ENCODE data around the gene HOXD3. TPM values are rescaled to one million over a fixed set of nuclear protein-coding genes. Genes with fewer than 3 reads are reported as not detected.

HOXD3 gene
- total and polyA plus RNA-seq, 9 of the 15 experiments (the other 6 are each of a cell fraction or from before 2014, with no cell fraction given): not detected

GRCh38 chr2:176122683-176123410 lies 34.3 kb upstream of the HOXD3 start, which contains the start of gene HOXD9:
HOXD9 (plus strand) TSS chr2:176122719; CDS start chr2:176122769, 50 bp downstream.
- Histone ChIP-seq H3K27me3 (ENCODE audit: control insufficient read depth in 2 of 2, insufficient read depth in 2 of 2, low read length in 2 of 2) (peaks cover 68 to 71% of the 10 kb centered on the region in 2 experiments), H3K9me3 (replicated peaks; ENCODE audit: control insufficient read depth, insufficient read depth, low read depth, low read length) (no peaks in the 10 kb centered on the region), H3K4me1 (replicated peaks in 1 of 2; ENCODE audit: control insufficient read depth in 2 of 2, insufficient read depth in 2 of 2, low read length in 2 of 2) (peaks cover 0 to 19% of the 10 kb centered on the region in 2 experiments; a peak in 2 of 5 replicates), H3K4me2 (ENCODE audit: insufficient read depth, low read length) (no peak within 1 kb of the TSS), H3K9me1 (ENCODE audit: control insufficient read depth, insufficient read depth, low read length) (no peaks in the 10 kb centered on the region), H3K79me2 (ENCODE audit: control insufficient read depth, insufficient read depth, low read length) (no peaks in the 10 kb centered on the region), H3K36me3 (ENCODE audit: control insufficient read depth, insufficient read depth, low read length) (no peaks in the 10 kb centered on the region), H3K9ac (ENCODE audit: insufficient read depth in 1 of 2, low read depth in 2 of 2, low read length in 2 of 2) (no peak within 1 kb of the TSS), H3K4me3 (no peak within 1 kb of the TSS), H3K27ac (ENCODE audit: extremely low read depth, low read depth, low read length) (no peak within 1 kb of the TSS), H4K20me1 (replicated peaks; ENCODE audit: control insufficient read depth, insufficient read depth, low read length) (peaks cover 6% of the 10 kb centered on the region; the same call in 1 of the 2 replicates), H2AFZ (ENCODE audit: low read depth, low read length) (no peak within 1 kb of the TSS)
- intact Hi-C loops (cut with micrococcal nuclease) (no loop called here), in situ Hi-C loops (cut with MboI) (no loop called here)
- TF ChIP-seq KDM5B (IDR thresholded peaks at IDR 0.05; ENCODE audit: insufficient replicate concordance, low read depth, low read length) (no peak), USF2 (CRISPR knock-in tag; IDR thresholded peaks at IDR 0.05) (peak; percentile 57), TFE3 (CRISPR knock-in tag; IDR thresholded peaks at IDR 0.05) (peak; percentile 34; the same call in 1 of the 2 replicates)
- no peak for FAIRE-seq
- BruUV-seq (replicated peaks): no TSS peak
- 41% methylated on average over 60 of the region's 84 CpGs for WGBS (ENCODE audit: insufficient coverage, low coverage, missing lambda C conversion rate)
- ChIA-PET POLR2A (no interaction called here), CTCF (ENCODE audit: low intra/inter-chr PET ratio) (interaction anchor here (1.1 kb wide), 1 partner anchor 1024 kb away, joined by 3 read pairs; no protein-coding TSS in a partner anchor)
- no peak for ATAC-seq
- DNase-seq (ENCODE audit: extremely low read depth in 1 of 4, low spot score in 3 of 4): no peak

Measured in K562 (cell line).